K562 (cell line): ENCODE data around the gene SIGMAR1. TPM values are rescaled to one million over a fixed set of nuclear protein-coding genes. Genes with fewer than 3 reads are reported as not detected.

ENCODE experiments used
- MXI1 ChIP-seq: IDR thresholded peaks from 2 replicates; pipeline ENCODE4 v1.6.1; 2011; ENCODE audit warnings: low read depth, mild to moderate bottlenecking, improper control_type of control experiment, low read length
- RUNX1 ChIP-seq: sonication (generic); IDR thresholded peaks from 2 replicates; pipeline ENCODE4 v1.6.1; 2016; ENCODE audit warnings: antibody characterized with exemption, low read depth
- ZBTB1 ChIP-seq: sonication (generic); formaldehyde crosslinking; IDR thresholded peaks from 2 replicates; pipeline ENCODE4 v1.8.1; 2023; ENCODE audit warnings: missing genetic modification reagents, low read depth, mild to moderate bottlenecking, borderline replicate concordance
- polyA plus RNA-seq, 8 experiments: library from polyadenylated mRNA; depleted of rRNA in 4 of 8; stranded (reverse) in 5 of 8; unstranded in 3 of 8; fragments of >200 nt; fragmentation: Nextera tagmentation in 2 of 8; fragmentation: Illumina TruSeq in 1 of 8; extraction: Ambion mirVana in 2 of 8; extraction: Trizol in 1 of 8; gene quantifications; 2 replicates each; pipeline versions ENCODE4 v1.2.1 to v1.2.3, GENCODE V29; 2011 to 2014; ENCODE audit warnings: inconsistent platforms in 1 of 8, missing spikeins in 1 of 8
- total RNA-seq, 7 experiments: library from RNA; depleted of rRNA in 6 of 7; stranded (reverse); fragments of >200 nt in 6 of 7; fragmentation: Illumina TruSeq in 2 of 7; extraction: Trizol in 2 of 7; gene quantifications; 2 replicates each; pipeline versions ENCODE4 v1.2.1 to v1.2.3, GENCODE V29; 2011 to 2021; ENCODE audit warnings: low replicate concordance in 1 of 7
- TF ChIP-seq, protein P1 (sequence below): fragments of 250-450 bp; sonication (Bioruptor Pico); IDR thresholded peaks from 2 replicates; pipeline ENCODE4 v1.4.0; 2020
- TF ChIP-seq, protein P2 (sequence below), 3 experiments: IDR thresholded peaks in 2 of 3; conservative IDR thresholded peaks in 1 of 3; 2 replicates each; pipeline ENCODE4 v1.5.1; 2011 to 2012; ENCODE audit warnings: low read length in 3 of 3, mild to moderate bottlenecking in 3 of 3, control low read depth in 2 of 3, improper control_type of control experiment in 1 of 3, inconsistent platforms in 1 of 3, low read depth in 1 of 3, mixed read lengths in 1 of 3, moderate library complexity in 1 of 3; ENCODE audit not compliant: insufficient read depth in 2 of 3
- TF ChIP-seq, protein P3 (sequence below): sonication (generic); formaldehyde crosslinking; IDR thresholded peaks from 2 replicates; pipeline ENCODE4 v1.8.1; 2023; ENCODE audit warnings: mild to moderate bottlenecking, missing genetic modification reagents

The SIGMAR1 gene
- total and polyA plus RNA-seq, 9 of the 15 experiments (the other 6 are each of a cell fraction or from before 2014, with no cell fraction given) = 6.9 to 80.0 (median 35.2) TPM

DNA sequence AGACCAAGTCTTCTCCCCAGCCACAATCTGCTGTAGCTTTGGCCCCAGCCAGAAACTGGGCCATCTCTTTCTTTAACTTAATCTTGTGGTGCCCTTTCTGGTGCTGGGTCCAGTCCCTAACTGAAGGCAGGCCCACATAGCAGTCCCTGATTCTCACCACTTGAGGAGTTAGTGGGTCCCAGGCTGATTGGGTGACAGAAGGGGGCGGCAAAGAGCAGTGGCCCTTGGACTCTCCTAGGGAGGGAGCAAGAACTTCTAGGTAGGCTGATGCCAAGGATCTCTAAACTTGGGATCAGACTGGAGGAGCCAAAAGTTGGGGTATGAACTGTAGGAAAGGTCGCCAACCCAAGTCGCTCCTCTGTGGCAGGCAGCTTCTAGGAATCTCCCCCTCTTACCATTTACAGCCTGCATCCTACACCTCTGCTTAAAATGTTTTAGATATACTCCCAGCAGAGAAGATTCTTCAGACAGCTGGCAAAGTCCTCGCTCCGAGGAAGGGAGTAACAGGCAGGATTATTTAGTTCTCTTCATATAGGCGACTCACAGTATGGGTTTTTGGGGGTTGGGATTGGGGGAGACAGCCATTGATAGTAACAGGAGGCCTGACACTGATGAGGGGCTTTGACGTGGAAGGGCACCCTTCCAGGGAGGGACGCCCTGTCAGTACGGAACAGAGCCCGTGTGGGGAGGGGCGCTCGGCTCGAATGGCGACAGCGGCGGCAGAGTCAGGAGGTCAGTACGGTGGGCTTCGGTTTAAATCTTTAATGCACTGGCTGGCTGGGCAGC lies 26.9 kb upstream of the SIGMAR1 start (continued):
- TF ChIP-seq, protein P1, sequence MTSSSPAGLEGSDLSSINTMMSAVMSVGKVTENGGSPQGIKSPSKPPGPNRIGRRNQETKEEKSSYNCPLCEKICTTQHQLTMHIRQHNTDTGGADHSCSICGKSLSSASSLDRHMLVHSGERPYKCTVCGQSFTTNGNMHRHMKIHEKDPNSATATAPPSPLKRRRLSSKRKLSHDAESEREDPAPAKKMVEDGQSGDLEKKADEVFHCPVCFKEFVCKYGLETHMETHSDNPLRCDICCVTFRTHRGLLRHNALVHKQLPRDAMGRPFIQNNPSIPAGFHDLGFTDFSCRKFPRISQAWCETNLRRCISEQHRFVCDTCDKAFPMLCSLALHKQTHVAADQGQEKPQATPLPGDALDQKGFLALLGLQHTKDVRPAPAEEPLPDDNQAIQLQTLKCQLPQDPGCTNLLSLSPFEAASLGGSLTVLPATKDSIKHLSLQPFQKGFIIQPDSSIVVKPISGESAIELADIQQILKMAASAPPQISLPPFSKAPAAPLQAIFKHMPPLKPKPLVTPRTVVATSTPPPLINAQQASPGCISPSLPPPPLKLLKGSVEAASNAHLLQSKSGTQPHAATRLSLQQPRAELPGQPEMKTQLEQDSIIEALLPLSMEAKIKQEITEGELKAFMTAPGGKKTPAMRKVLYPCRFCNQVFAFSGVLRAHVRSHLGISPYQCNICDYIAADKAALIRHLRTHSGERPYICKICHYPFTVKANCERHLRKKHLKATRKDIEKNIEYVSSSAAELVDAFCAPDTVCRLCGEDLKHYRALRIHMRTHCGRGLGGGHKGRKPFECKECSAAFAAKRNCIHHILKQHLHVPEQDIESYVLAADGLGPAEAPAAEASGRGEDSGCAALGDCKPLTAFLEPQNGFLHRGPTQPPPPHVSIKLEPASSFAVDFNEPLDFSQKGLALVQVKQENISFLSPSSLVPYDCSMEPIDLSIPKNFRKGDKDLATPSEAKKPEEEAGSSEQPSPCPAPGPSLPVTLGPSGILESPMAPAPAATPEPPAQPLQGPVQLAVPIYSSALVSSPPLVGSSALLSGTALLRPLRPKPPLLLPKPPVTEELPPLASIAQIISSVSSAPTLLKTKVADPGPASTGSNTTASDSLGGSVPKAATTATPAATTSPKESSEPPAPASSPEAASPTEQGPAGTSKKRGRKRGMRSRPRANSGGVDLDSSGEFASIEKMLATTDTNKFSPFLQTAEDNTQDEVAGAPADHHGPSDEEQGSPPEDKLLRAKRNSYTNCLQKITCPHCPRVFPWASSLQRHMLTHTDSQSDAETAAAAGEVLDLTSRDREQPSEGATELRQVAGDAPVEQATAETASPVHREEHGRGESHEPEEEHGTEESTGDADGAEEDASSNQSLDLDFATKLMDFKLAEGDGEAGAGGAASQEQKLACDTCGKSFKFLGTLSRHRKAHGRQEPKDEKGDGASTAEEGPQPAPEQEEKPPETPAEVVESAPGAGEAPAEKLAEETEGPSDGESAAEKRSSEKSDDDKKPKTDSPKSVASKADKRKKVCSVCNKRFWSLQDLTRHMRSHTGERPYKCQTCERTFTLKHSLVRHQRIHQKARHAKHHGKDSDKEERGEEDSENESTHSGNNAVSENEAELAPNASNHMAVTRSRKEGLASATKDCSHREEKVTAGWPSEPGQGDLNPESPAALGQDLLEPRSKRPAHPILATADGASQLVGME (CRISPR knock-in tag) = no peak
- TF ChIP-seq, protein P2, sequence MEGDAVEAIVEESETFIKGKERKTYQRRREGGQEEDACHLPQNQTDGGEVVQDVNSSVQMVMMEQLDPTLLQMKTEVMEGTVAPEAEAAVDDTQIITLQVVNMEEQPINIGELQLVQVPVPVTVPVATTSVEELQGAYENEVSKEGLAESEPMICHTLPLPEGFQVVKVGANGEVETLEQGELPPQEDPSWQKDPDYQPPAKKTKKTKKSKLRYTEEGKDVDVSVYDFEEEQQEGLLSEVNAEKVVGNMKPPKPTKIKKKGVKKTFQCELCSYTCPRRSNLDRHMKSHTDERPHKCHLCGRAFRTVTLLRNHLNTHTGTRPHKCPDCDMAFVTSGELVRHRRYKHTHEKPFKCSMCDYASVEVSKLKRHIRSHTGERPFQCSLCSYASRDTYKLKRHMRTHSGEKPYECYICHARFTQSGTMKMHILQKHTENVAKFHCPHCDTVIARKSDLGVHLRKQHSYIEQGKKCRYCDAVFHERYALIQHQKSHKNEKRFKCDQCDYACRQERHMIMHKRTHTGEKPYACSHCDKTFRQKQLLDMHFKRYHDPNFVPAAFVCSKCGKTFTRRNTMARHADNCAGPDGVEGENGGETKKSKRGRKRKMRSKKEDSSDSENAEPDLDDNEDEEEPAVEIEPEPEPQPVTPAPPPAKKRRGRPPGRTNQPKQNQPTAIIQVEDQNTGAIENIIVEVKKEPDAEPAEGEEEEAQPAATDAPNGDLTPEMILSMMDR (IDR thresholded peaks at IDR 0.05 in 2 of 3, conservative IDR thresholded peaks at IDR 0.05 in 1 of 3; ENCODE audit: insufficient read depth in 2 of 3, low read depth in 1 of 3, low read length in 3 of 3) = peak; percentile 97 to 100 (median 99)
- TF ChIP-seq MXI1 (no peak), RUNX1 (no peak), ZBTB1 (CRISPR knock-in tag) (no peak)
- TF ChIP-seq, protein P3, sequence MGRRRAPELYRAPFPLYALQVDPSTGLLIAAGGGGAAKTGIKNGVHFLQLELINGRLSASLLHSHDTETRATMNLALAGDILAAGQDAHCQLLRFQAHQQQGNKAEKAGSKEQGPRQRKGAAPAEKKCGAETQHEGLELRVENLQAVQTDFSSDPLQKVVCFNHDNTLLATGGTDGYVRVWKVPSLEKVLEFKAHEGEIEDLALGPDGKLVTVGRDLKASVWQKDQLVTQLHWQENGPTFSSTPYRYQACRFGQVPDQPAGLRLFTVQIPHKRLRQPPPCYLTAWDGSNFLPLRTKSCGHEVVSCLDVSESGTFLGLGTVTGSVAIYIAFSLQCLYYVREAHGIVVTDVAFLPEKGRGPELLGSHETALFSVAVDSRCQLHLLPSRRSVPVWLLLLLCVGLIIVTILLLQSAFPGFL (CRISPR knock-in tag) = no peak
